Stimulated activated naive CD8-positive, alpha-beta T cell treated with anti-CD3 and anti-CD28 coated beads, Interleukin-15, Interleukin-2, amounts not matched to agents 100 U/mL and 50 U/mL, for 24 hours (primary cell): ENCODE results near the gene GRIK1.

Source experiments
- ATAC-seq: fragments of 150-1000 bp; cut with Tn5 transposase; one replicate; pipeline ENCODE4 v1.10.0; 2021
- DNase-seq: peaks from one replicate; pipeline ENCODE4 v3.0.0; 2021

GRIK1 gene

GRCh38 chr21:29786496-29787360, 153.1 kb downstream of the GRIK1 start:
- no peak for ATAC-seq
- DNase-seq: no peak

- ATAC-seq (no peak), DNase-seq (no peak)
These were observed 162.6 kb downstream of the GRIK1 start for GRCh38 chr21:29777160-29777559.

GRCh38 chr21:29775462-29775861, 164.3 kb downstream of the GRIK1 start:
- no peak for ATAC-seq

GRCh38 chr21:29771491-29772066, 168.2 kb downstream of the GRIK1 start:
- ATAC-seq: no peak
- no peak for DNase-seq

More at GRCh38 chr21:29775462-29775861, 164.3 kb downstream of the GRIK1 start:
- DNase-seq: no peak

- ATAC-seq: no peak
- DNase-seq: no peak
These were observed 176.1 kb downstream of the GRIK1 start for GRCh38 chr21:29763674-29764073.

GRCh38 chr21:29762570-29763082, 177.2 kb downstream of the GRIK1 start:
- DNase-seq (no peak), ATAC-seq (no peak)

GRCh38 chr21:29753216-29753615, 186.6 kb downstream of the GRIK1 start:
- no peak for DNase-seq
- ATAC-seq: no peak

GRCh38 chr21:29751473-29752185, 188.2 kb downstream of the GRIK1 start:
- ATAC-seq: no peak

GRCh38 chr21:29749957-29750356, 189.8 kb downstream of the GRIK1 start:
- ATAC-seq (no peak), DNase-seq (no peak)

More at GRCh38 chr21:29751473-29752185, 188.2 kb downstream of the GRIK1 start:
- DNase-seq: no peak

GRCh38 chr21:29749223-29749622, 190.6 kb downstream of the GRIK1 start:
- no peak for ATAC-seq

GRCh38 chr21:29748391-29749167, 191.2 kb downstream of the GRIK1 start:
- DNase-seq (no peak), ATAC-seq (no peak)

More at GRCh38 chr21:29749223-29749622, 190.6 kb downstream of the GRIK1 start:
- DNase-seq: no peak

GRCh38 chr21:29741761-29742160, 198.0 kb downstream of the GRIK1 start:
- DNase-seq (no peak), ATAC-seq (no peak)

GRCh38 chr21:29739176-29739575, 200.6 kb downstream of the GRIK1 start:
- ATAC-seq (no peak), DNase-seq (no peak)

- no peak for DNase-seq
- ATAC-seq: no peak
These were observed 201.1 kb downstream of the GRIK1 start for GRCh38 chr21:29738730-29739129.

GRCh38 chr21:29737186-29737585, 202.6 kb downstream of the GRIK1 start:
- no peak for DNase-seq
- ATAC-seq: no peak

GRCh38 chr21:29730281-29730680, 209.5 kb downstream of the GRIK1 start:
- no peak for ATAC-seq
- DNase-seq: no peak

- DNase-seq (no peak), ATAC-seq (no peak)
These were observed 213.8 kb downstream of the GRIK1 start for GRCh38 chr21:29726044-29726443.

GRCh38 chr21:29725025-29725736, 214.6 kb downstream of the GRIK1 start:
- ATAC-seq (no peak), DNase-seq (no peak)

GRCh38 chr21:29721964-29722363, 217.8 kb downstream of the GRIK1 start:
- no peak for DNase-seq
- no peak for ATAC-seq

- DNase-seq (no peak), ATAC-seq (no peak)
These were observed 218.6 kb downstream of the GRIK1 start for GRCh38 chr21:29721221-29721620.

- no peak for ATAC-seq
- DNase-seq: no peak
These were observed 220.3 kb downstream of the GRIK1 start for GRCh38 chr21:29719521-29719920.
